WTC11 (cell line): ENCODE measurements around the gene STOX2.

Experiments
- AFF4 ChIP-seq: sonication (generic); formaldehyde crosslinking; IDR thresholded peaks from 2 replicates; pipeline ENCODE4 v1.8.1; 2023; ENCODE audit warnings: mild to moderate bottlenecking, missing genetic modification reagents, borderline replicate concordance
- ATF6 ChIP-seq: sonication (generic); formaldehyde crosslinking; IDR thresholded peaks from 2 replicates; pipeline ENCODE4 v1.8.1; 2023; ENCODE audit warnings: mild to moderate bottlenecking, missing genetic modification reagents
- CTCF ChIP-seq: fragments of 200-600 bp; IDR thresholded peaks from 2 replicates; pipeline ENCODE4 v1.8.0; 2022; ENCODE audit warnings: antibody characterized with exemption
- JAZF1 ChIP-seq: fragments of 250-450 bp; sonication (Bioruptor Pico); IDR thresholded peaks from 2 replicates; pipeline ENCODE4 v1.9.0; 2021; ENCODE audit warnings: moderate library complexity, mild to moderate bottlenecking, inconsistent platforms
- MAX ChIP-seq: sonication (generic); formaldehyde crosslinking; IDR thresholded peaks from 2 replicates; pipeline ENCODE4 v1.8.0; 2022; ENCODE audit warnings: mild to moderate bottlenecking, missing genetic modification reagents

GRCh38 chr4:183863155-183863825, 41.8 kb upstream of the STOX2 start:
- TF ChIP-seq AFF4 (CRISPR knock-in tag) (no peak), JAZF1 (CRISPR knock-in tag) (no peak), ATF6 (CRISPR knock-in tag) (no peak), CTCF (no peak), MAX (CRISPR knock-in tag) (no peak)
